Osteoblast (primary cell): ENCODE results near the gene ATE1. TPM values are rescaled to one million over a fixed set of nuclear protein-coding genes. Genes with fewer than 3 reads are reported as not detected.

Source experiments
- DNase-seq: peaks from one replicate; pipeline ENCODE4 v3.0.0; 2011; ENCODE audit warnings: low spot score, mixed read lengths; ENCODE audit not compliant: insufficient read length; ENCODE audit errors: missing footprints
- H2AFZ ChIP-seq: 2 replicates; pipeline ENCODE4 v1.6.0; 2011; ENCODE audit warnings: mild to moderate bottlenecking, low read length
- H3K27ac ChIP-seq: 2 replicates; pipeline ENCODE4 v1.5.1; 2011; ENCODE audit warnings: mild to moderate bottlenecking, low read depth, low read length, moderate library complexity
- H3K27me3 ChIP-seq: 2 replicates; pipeline ENCODE4 v1.6.0; 2012; ENCODE audit warnings: mild to moderate bottlenecking, control low read depth, inconsistent platforms, low read length, moderate library complexity; ENCODE audit not compliant: insufficient read depth
- H3K36me3 ChIP-seq: 2 replicates; pipeline ENCODE4 v1.5.1; 2011; ENCODE audit warnings: mild to moderate bottlenecking, low read length, control low read depth, moderate library complexity; ENCODE audit not compliant: insufficient read depth
- H3K4me1 ChIP-seq: 2 replicates; pipeline ENCODE4 v1.5.1; 2011; ENCODE audit warnings: mild to moderate bottlenecking, low read length, control low read depth, moderate library complexity; ENCODE audit not compliant: insufficient read depth
- H3K4me2 ChIP-seq: 2 replicates; pipeline ENCODE4 v1.6.0; 2011; ENCODE audit warnings: mild to moderate bottlenecking, low read length; ENCODE audit not compliant: insufficient read depth
- H3K4me3 ChIP-seq: fragments of 200-600 bp; sonication (generic); 3 replicates; pipeline ENCODE4 v1.5.1; 2012; ENCODE audit warnings: mild to moderate bottlenecking, low read length, inconsistent platforms; ENCODE audit not compliant: insufficient read depth
- H3K79me2 ChIP-seq: 2 replicates; pipeline ENCODE4 v1.6.0; 2012; ENCODE audit warnings: mild to moderate bottlenecking, low read length, control low read depth, inconsistent platforms; ENCODE audit not compliant: insufficient read depth
- H3K9me3 ChIP-seq: 2 replicates; pipeline ENCODE4 v1.5.1; 2011; ENCODE audit warnings: low read depth, low read length, control low read depth
- H4K20me1 ChIP-seq: 2 replicates; pipeline ENCODE4 v1.6.0; 2012; ENCODE audit warnings: mild to moderate bottlenecking, low read length, control low read depth; ENCODE audit not compliant: insufficient read depth
- CTCF ChIP-seq: IDR thresholded peaks from 2 replicates; pipeline ENCODE4 v1.5.1; 2011; ENCODE audit warnings: mild to moderate bottlenecking, low read depth, low read length, moderate library complexity; ENCODE audit errors: extremely low read depth
- total RNA-seq: library from RNA; depleted of rRNA; stranded (reverse); fragments of >200 nt; gene quantifications from 2 replicates; pipeline ENCODE4 v1.2.3, GENCODE V29; 2012

The ATE1 gene
- total RNA-seq, 1 donor, result 21.0 TPM

GRCh38 chr10:121845044-121845784, 82.6 kb downstream of the ATE1 start:
- Histone ChIP-seq H3K36me3 (no peaks in the 10 kb centered on the region), H4K20me1 (no peaks in the 10 kb centered on the region), H3K4me2 (no peak overlapping the region), H3K27ac (no peak overlapping the region), H3K27me3 (no peaks in the 10 kb centered on the region), H3K4me1 (no peaks in the 10 kb centered on the region), H2AFZ (no peak overlapping the region), H3K9me3 (no peaks in the 10 kb centered on the region), H3K79me2 (no peaks in the 10 kb centered on the region), H3K4me3 (no peak overlapping the region)
- TF ChIP-seq CTCF, result no peak
- no peak for DNase-seq

GRCh38 chr10:121844537-121844936, 83.3 kb downstream of the ATE1 start:
- Histone ChIP-seq H3K9me3 (no peaks in the 10 kb centered on the region), H3K36me3 (no peaks in the 10 kb centered on the region), H3K4me1 (no peaks in the 10 kb centered on the region), H3K4me3 (no peak overlapping the region), H3K27me3 (no peaks in the 10 kb centered on the region), H3K4me2 (no peak overlapping the region), H3K27ac (no peak overlapping the region), H2AFZ (no peak overlapping the region), H4K20me1 (no peaks in the 10 kb centered on the region), H3K79me2 (no peaks in the 10 kb centered on the region)
- TF ChIP-seq CTCF, result no peak
- no peak for DNase-seq

GRCh38 chr10:121843379-121843778, 84.5 kb downstream of the ATE1 start:
- DNase-seq, result no peak
- TF ChIP-seq CTCF, result no peak

GRCh38 chr10:121841862-121842261, 86.0 kb downstream of the ATE1 start:
- no peaks in the 10 kb centered on the region for H3K36me3 ChIP-seq
- no peaks in the 10 kb centered on the region for H3K79me2 ChIP-seq
- no peaks in the 10 kb centered on the region for H4K20me1 ChIP-seq
- TF ChIP-seq CTCF, result no peak
- H3K9me3 ChIP-seq, result no peaks in the 10 kb centered on the region
- no peaks in the 10 kb centered on the region for H3K27me3 ChIP-seq
- no peak for DNase-seq
- no peak overlapping the region for H2AFZ ChIP-seq
- no peaks in the 10 kb centered on the region for H3K4me1 ChIP-seq
- no peak overlapping the region for H3K4me3 ChIP-seq
- no peak overlapping the region for H3K27ac ChIP-seq
- no peak overlapping the region for H3K4me2 ChIP-seq

More at GRCh38 chr10:121843379-121843778, 84.5 kb downstream of the ATE1 start:
- Histone ChIP-seq H3K27ac (no peak overlapping the region), H4K20me1 (no peaks in the 10 kb centered on the region), H3K27me3 (no peaks in the 10 kb centered on the region), H3K9me3 (no peaks in the 10 kb centered on the region), H3K4me2 (no peak overlapping the region), H3K36me3 (no peaks in the 10 kb centered on the region), H3K79me2 (no peaks in the 10 kb centered on the region), H2AFZ (no peak overlapping the region), H3K4me1 (no peaks in the 10 kb centered on the region), H3K4me3 (no peak overlapping the region)
